ENCODE data around the gene SUGT1.

DNA sequence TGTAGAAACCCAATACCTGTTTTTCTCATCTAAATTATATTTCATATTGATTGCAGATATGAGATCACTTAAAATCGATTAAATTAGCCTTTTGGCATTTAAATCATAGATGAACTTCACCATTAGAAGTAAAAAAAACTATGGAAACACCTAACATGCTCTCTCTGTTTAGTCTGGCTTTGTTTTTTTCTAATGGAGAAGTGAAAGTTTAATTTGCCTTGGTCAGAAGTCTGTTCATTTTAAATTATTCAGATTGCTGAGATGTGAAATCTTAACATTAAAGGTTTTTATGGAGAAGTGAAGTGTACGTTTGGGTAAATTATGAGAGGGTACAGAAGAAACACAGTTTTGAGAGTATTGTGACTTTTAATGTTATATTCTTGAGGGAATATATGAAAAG is 6.7 kb downstream of the SUGT1 start:
- TF ChIP-seq, protein P1, sequence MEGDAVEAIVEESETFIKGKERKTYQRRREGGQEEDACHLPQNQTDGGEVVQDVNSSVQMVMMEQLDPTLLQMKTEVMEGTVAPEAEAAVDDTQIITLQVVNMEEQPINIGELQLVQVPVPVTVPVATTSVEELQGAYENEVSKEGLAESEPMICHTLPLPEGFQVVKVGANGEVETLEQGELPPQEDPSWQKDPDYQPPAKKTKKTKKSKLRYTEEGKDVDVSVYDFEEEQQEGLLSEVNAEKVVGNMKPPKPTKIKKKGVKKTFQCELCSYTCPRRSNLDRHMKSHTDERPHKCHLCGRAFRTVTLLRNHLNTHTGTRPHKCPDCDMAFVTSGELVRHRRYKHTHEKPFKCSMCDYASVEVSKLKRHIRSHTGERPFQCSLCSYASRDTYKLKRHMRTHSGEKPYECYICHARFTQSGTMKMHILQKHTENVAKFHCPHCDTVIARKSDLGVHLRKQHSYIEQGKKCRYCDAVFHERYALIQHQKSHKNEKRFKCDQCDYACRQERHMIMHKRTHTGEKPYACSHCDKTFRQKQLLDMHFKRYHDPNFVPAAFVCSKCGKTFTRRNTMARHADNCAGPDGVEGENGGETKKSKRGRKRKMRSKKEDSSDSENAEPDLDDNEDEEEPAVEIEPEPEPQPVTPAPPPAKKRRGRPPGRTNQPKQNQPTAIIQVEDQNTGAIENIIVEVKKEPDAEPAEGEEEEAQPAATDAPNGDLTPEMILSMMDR (IDR thresholded peaks at IDR 0.05; ENCODE audit: extremely low read depth in 1 of 2, insufficient read depth in 1 of 2, low read depth in 1 of 2, low read length in 2 of 2): no peak
- TF ChIP-seq, protein P2, sequence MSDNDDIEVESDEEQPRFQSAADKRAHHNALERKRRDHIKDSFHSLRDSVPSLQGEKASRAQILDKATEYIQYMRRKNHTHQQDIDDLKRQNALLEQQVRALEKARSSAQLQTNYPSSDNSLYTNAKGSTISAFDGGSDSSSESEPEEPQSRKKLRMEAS (IDR thresholded peaks at IDR 0.05; ENCODE audit: insufficient read depth, insufficient read length): no peak
- TF ChIP-seq EZH2 (IDR thresholded peaks at IDR 0.05; ENCODE audit: borderline replicate concordance, low read depth, low read length, severe bottlenecking) (no peak), POLR2A (IDR thresholded peaks at IDR 0.05; ENCODE audit: low read depth, low read length) (no peak), GATA2 (IDR thresholded peaks at IDR 0.05; ENCODE audit: insufficient read depth, insufficient read length, low read depth, low read length) (no peak), MYC (IDR thresholded peaks at IDR 0.05; ENCODE audit: low read depth, low read length) (no peak), FOS (IDR thresholded peaks at IDR 0.05; ENCODE audit: borderline replicate concordance, insufficient read depth, low read length) (no peak), POLR2AphosphoS5 (IDR thresholded peaks at IDR 0.05; ENCODE audit: insufficient read depth, low read depth, low read length) (no peak), JUN (IDR thresholded peaks at IDR 0.05; ENCODE audit: borderline replicate concordance, insufficient read depth, insufficient read length, low read depth) (no peak)

Measured in endothelial cell of umbilical vein (primary cell).